ENCODE measurements around the gene FURIN.
A peak's percentile ranks its signal among the peaks of the same experiment; 100 is the strongest.

The FURIN gene

GRCh38 chr15:90902840-90903732 lies 34.7 kb downstream of the FURIN start, which contains the start of gene MAN2A2:
Gene MAN2A2, plus strand, starts transcription at chr15:90903302. Its CDS starts 906 bp downstream, at chr15:90904208.
- no peak for DNase-seq (ENCODE audit: low read depth)
- H3K4me3 ChIP-seq (ENCODE audit: low read depth, low read length), result peak within 1 kb of the TSS; percentile 71
- in situ Hi-C loops (cut with HindIII; ENCODE audit: low sequenced_read_pairs), result no loop called here
- no peak for TF ChIP-seq CTCF (IDR thresholded peaks at IDR 0.05; ENCODE audit: low read depth, low read length, missing control alignments)

GRCh38 chr15:90903733-90904536 lies 35.5 kb downstream of the FURIN start:
- DNase-seq (ENCODE audit: low read depth), result peak; percentile 5
- in situ Hi-C loops (cut with HindIII; ENCODE audit: low sequenced_read_pairs), result no loop called here
- TF ChIP-seq CTCF (IDR thresholded peaks at IDR 0.05; ENCODE audit: low read depth, low read length, missing control alignments), result no peak
- peak overlapping the region; percentile 71 for H3K4me3 ChIP-seq (ENCODE audit: low read depth, low read length)

DNA sequence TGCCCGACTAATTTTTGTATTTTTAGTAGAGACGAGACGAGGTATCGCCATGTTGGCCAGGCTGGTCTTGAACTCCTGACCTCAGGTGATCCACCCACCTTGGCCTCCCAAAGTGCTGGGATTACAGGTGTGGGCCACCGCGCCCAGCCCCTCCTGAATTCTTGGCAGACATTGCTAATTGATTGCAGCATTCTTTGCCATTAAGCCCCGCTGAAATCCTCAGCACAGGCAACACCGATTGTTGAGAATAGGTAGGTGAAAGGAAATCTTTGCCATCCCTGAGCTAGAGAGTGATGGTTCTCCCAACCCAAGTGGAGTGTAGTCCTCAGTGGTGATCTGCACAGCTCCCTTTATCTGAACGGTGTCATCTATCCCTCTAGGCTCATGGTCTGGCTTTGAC lies 36.4 kb downstream of the FURIN start:
- H3K4me3 ChIP-seq (ENCODE audit: low read depth, low read length), result no peak overlapping the region
- no peak for DNase-seq (ENCODE audit: low read depth)
- in situ Hi-C loops (cut with HindIII; ENCODE audit: low sequenced_read_pairs), result no loop called here
- TF ChIP-seq CTCF (IDR thresholded peaks at IDR 0.05; ENCODE audit: low read depth, low read length, missing control alignments), result no peak

- in situ Hi-C loops (cut with HindIII; ENCODE audit: low sequenced_read_pairs), result no loop called here
- TF ChIP-seq CTCF (IDR thresholded peaks at IDR 0.05; ENCODE audit: low read depth, low read length, missing control alignments), result no peak
- no peak overlapping the region for H3K4me3 ChIP-seq (ENCODE audit: low read depth, low read length)
- no peak for DNase-seq (ENCODE audit: low read depth)
Measured at GRCh38 chr15:90905306-90906180, 37.2 kb downstream of the FURIN start.

- TF ChIP-seq CTCF (IDR thresholded peaks at IDR 0.05; ENCODE audit: low read depth, low read length, missing control alignments), result no peak
- no peak overlapping the region for H3K4me3 ChIP-seq (ENCODE audit: low read depth, low read length)
- DNase-seq (ENCODE audit: low read depth), result no peak
- in situ Hi-C loops (cut with HindIII; ENCODE audit: low sequenced_read_pairs), result no loop called here
Measured at GRCh38 chr15:90906181-90906849, 37.9 kb downstream of the FURIN start.
